Measurements from ENCODE around the gene DSCAM.

DNA sequence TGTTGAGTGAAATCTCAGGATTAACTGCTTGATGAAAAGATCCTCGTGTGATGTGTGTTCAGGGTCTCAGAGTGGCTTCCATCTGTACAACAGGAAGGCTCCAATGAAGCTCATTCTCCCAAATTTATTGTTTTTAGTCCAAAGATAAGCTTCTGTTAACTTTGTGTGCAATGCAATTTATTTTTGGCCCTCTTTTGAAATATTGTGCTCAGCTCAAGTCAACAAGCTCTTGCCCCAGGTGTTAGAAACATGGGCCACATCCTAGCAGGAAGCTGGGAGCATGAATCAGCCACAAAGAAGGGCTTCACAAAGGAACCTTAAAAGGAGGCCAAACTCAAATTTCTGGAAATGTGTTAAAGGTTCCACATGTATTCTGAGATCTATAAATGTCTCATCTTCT lies 844.0 kb downstream of the DSCAM start:
- TF ChIP-seq, protein P1, sequence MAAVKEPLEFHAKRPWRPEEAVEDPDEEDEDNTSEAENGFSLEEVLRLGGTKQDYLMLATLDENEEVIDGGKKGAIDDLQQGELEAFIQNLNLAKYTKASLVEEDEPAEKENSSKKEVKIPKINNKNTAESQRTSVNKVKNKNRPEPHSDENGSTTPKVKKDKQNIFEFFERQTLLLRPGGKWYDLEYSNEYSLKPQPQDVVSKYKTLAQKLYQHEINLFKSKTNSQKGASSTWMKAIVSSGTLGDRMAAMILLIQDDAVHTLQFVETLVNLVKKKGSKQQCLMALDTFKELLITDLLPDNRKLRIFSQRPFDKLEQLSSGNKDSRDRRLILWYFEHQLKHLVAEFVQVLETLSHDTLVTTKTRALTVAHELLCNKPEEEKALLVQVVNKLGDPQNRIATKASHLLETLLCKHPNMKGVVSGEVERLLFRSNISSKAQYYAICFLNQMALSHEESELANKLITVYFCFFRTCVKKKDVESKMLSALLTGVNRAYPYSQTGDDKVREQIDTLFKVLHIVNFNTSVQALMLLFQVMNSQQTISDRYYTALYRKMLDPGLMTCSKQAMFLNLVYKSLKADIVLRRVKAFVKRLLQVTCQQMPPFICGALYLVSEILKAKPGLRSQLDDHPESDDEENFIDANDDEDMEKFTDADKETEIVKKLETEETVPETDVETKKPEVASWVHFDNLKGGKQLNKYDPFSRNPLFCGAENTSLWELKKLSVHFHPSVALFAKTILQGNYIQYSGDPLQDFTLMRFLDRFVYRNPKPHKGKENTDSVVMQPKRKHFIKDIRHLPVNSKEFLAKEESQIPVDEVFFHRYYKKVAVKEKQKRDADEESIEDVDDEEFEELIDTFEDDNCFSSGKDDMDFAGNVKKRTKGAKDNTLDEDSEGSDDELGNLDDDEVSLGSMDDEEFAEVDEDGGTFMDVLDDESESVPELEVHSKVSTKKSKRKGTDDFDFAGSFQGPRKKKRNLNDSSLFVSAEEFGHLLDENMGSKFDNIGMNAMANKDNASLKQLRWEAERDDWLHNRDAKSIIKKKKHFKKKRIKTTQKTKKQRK (IDR thresholded peaks at IDR 0.05; ENCODE audit: low read depth, low read length): no peak
- no peak for TF ChIP-seq SMC3 (IDR thresholded peaks at IDR 0.05; ENCODE audit: borderline replicate concordance, low read length)
- no peak for TF ChIP-seq STAT1 (conservative IDR thresholded peaks at IDR 0.05)

Measured in GM12878 (cell line).